Measurements from ENCODE around the gene SH3GLB1. TPM values are rescaled to one million over a fixed set of nuclear protein-coding genes. Genes with fewer than 3 reads are reported as not detected.

The SH3GLB1 gene
- total and polyA plus RNA-seq, 2 donors (not counting 1 experiment from before 2014, with no cell fraction given) = 41.5 to 80.2 TPM

GRCh38 chr1:86758570-86758969 is 54.2 kb downstream of the SH3GLB1 start:
- DNase-seq (ENCODE audit: low read depth in 2 of 2) = no peak
- no peak overlapping the region for H3K4me2 ChIP-seq (ENCODE audit: extremely low read depth, insufficient read depth, low read length)
- H3K27me3 ChIP-seq (ENCODE audit: control insufficient read depth, insufficient read depth, low read length) = no peaks in the 10 kb centered on the region
- no peaks in the 10 kb centered on the region for H3K79me2 ChIP-seq (ENCODE audit: control insufficient read depth, insufficient read depth, low read length)
- no peak overlapping the region for H2AFZ ChIP-seq (ENCODE audit: low read length)
- no peaks in the 10 kb centered on the region for H3K9me3 ChIP-seq (ENCODE audit: control insufficient read depth, insufficient read depth, low read depth, low read length)
- H3K9ac ChIP-seq (ENCODE audit: insufficient read depth, low read length) = no peak overlapping the region
- H3K4me3 ChIP-seq (replicated peaks in 1 of 4; ENCODE audit: control extremely low read depth in 1 of 4, insufficient read depth in 1 of 4, low read depth in 3 of 4, low read length in 4 of 4) = no peak overlapping the region
- H3K27ac ChIP-seq (ENCODE audit: insufficient read depth, low read length) = no peak overlapping the region
- no peaks in the 10 kb centered on the region for H3K36me3 ChIP-seq (ENCODE audit: control insufficient read depth, insufficient read depth, low read length)
- no peaks in the 10 kb centered on the region for H4K20me1 ChIP-seq (ENCODE audit: control insufficient read depth, extremely low read depth, insufficient read depth, low read length)
- H3K4me1 ChIP-seq (ENCODE audit: control insufficient read depth, extremely low read depth, insufficient read depth, low read length) = no peaks in the 10 kb centered on the region
- TF ChIP-seq, protein P1, sequence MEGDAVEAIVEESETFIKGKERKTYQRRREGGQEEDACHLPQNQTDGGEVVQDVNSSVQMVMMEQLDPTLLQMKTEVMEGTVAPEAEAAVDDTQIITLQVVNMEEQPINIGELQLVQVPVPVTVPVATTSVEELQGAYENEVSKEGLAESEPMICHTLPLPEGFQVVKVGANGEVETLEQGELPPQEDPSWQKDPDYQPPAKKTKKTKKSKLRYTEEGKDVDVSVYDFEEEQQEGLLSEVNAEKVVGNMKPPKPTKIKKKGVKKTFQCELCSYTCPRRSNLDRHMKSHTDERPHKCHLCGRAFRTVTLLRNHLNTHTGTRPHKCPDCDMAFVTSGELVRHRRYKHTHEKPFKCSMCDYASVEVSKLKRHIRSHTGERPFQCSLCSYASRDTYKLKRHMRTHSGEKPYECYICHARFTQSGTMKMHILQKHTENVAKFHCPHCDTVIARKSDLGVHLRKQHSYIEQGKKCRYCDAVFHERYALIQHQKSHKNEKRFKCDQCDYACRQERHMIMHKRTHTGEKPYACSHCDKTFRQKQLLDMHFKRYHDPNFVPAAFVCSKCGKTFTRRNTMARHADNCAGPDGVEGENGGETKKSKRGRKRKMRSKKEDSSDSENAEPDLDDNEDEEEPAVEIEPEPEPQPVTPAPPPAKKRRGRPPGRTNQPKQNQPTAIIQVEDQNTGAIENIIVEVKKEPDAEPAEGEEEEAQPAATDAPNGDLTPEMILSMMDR (conservative IDR thresholded peaks at IDR 0.05 in 1 of 2, IDR thresholded peaks at IDR 0.05 in 1 of 2; ENCODE audit: low read depth in 1 of 2, low read length in 2 of 2) = no peak
- TF ChIP-seq EZH2 (IDR thresholded peaks at IDR 0.05; ENCODE audit: low read length, missing control alignments) = no peak

DNA sequence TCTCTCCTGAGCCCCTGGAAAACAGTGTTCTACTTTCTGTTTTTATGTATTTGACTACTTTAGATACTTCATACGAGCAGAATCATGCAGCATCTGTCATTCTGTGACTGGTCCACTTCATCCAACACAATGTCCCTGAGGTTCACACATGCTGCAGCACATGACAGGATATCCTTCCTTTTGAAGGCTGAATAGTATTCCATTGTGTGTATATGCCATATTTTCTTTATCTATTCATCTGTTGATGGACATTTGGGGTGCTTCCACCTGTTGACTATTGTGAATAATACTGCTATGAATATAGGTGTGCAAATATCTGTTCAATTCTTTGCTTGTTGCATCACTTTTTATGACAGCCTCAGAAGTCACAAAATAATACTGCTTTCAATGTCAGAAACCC is 55.8 kb downstream of the SH3GLB1 start:
- Histone ChIP-seq H3K4me3 (replicated peaks in 1 of 4; ENCODE audit: control extremely low read depth in 1 of 4, insufficient read depth in 1 of 4, low read depth in 3 of 4, low read length in 4 of 4) (no peak overlapping the region), H3K36me3 (ENCODE audit: control insufficient read depth, insufficient read depth, low read length) (no peaks in the 10 kb centered on the region), H2AFZ (ENCODE audit: low read length) (no peak overlapping the region), H3K27me3 (ENCODE audit: control insufficient read depth, insufficient read depth, low read length) (no peaks in the 10 kb centered on the region), H3K79me2 (ENCODE audit: control insufficient read depth, insufficient read depth, low read length) (no peaks in the 10 kb centered on the region), H3K9me3 (ENCODE audit: control insufficient read depth, insufficient read depth, low read depth, low read length) (no peaks in the 10 kb centered on the region), H3K4me1 (ENCODE audit: control insufficient read depth, extremely low read depth, insufficient read depth, low read length) (no peaks in the 10 kb centered on the region), H4K20me1 (ENCODE audit: control insufficient read depth, extremely low read depth, insufficient read depth, low read length) (no peaks in the 10 kb centered on the region), H3K4me2 (ENCODE audit: extremely low read depth, insufficient read depth, low read length) (no peak overlapping the region), H3K9ac (ENCODE audit: insufficient read depth, low read length) (no peak overlapping the region), H3K27ac (ENCODE audit: insufficient read depth, low read length) (no peak overlapping the region)
- no peak for DNase-seq (ENCODE audit: low read depth in 2 of 2)
- TF ChIP-seq EZH2 (IDR thresholded peaks at IDR 0.05; ENCODE audit: low read length, missing control alignments) = no peak
- TF ChIP-seq, protein P1 (conservative IDR thresholded peaks at IDR 0.05 in 1 of 2, IDR thresholded peaks at IDR 0.05 in 1 of 2; ENCODE audit: low read depth in 1 of 2, low read length in 2 of 2) = no peak

- no peaks in the 10 kb centered on the region for H3K36me3 ChIP-seq (ENCODE audit: control insufficient read depth, insufficient read depth, low read length)
- H2AFZ ChIP-seq (ENCODE audit: low read length) = no peak overlapping the region
- H3K4me1 ChIP-seq (ENCODE audit: control insufficient read depth, extremely low read depth, insufficient read depth, low read length) = no peaks in the 10 kb centered on the region
- TF ChIP-seq EZH2 (IDR thresholded peaks at IDR 0.05; ENCODE audit: low read length, missing control alignments) = no peak
- TF ChIP-seq, protein P1 (conservative IDR thresholded peaks at IDR 0.05 in 1 of 2, IDR thresholded peaks at IDR 0.05 in 1 of 2; ENCODE audit: low read depth in 1 of 2, low read length in 2 of 2) = no peak
- H3K4me3 ChIP-seq (replicated peaks in 1 of 4; ENCODE audit: control extremely low read depth in 1 of 4, insufficient read depth in 1 of 4, low read depth in 3 of 4, low read length in 4 of 4) = no peak overlapping the region
- H3K9ac ChIP-seq (ENCODE audit: insufficient read depth, low read length) = no peak overlapping the region
- no peaks in the 10 kb centered on the region for H3K9me3 ChIP-seq (ENCODE audit: control insufficient read depth, insufficient read depth, low read depth, low read length)
- H3K27me3 ChIP-seq (ENCODE audit: control insufficient read depth, insufficient read depth, low read length) = no peaks in the 10 kb centered on the region
- no peak overlapping the region for H3K27ac ChIP-seq (ENCODE audit: insufficient read depth, low read length)
- DNase-seq (ENCODE audit: low read depth in 2 of 2) = no peak
- H4K20me1 ChIP-seq (ENCODE audit: control insufficient read depth, extremely low read depth, insufficient read depth, low read length) = no peaks in the 10 kb centered on the region
- H3K79me2 ChIP-seq (ENCODE audit: control insufficient read depth, insufficient read depth, low read length) = no peaks in the 10 kb centered on the region
- H3K4me2 ChIP-seq (ENCODE audit: extremely low read depth, insufficient read depth, low read length) = no peak overlapping the region
These were observed 58.0 kb downstream of the SH3GLB1 start for GRCh38 chr1:86762336-86762735.
